Keratinocyte (primary cell): ENCODE results near the gene SLC25A36. TPM values are rescaled to one million over a fixed set of nuclear protein-coding genes. Genes with fewer than 3 reads are reported as not detected.

Source experiments
- DNase-seq: peaks from one replicate; pipeline ENCODE4 v3.0.0-alpha.2; 2011; ENCODE audit warnings: low read depth, missing footprints, low spot score
- FAIRE-seq: peaks from 2 replicates; lab custom pipeline; 2011; peaks lifted over from hg19 to GRCh38; lab: Jason Lieb, UNC
- H2AFZ ChIP-seq: 2 replicates; pipeline ENCODE4 v1.6.0; 2012; ENCODE audit warnings: low read length, control low read depth, inconsistent platforms; ENCODE audit not compliant: control insufficient read depth
- H3K27ac ChIP-seq: 2 replicates; pipeline ENCODE4 v1.5.1; 2011; ENCODE audit warnings: low read length; ENCODE audit not compliant: control insufficient read depth, insufficient read depth
- H3K27me3 ChIP-seq: 3 replicates; pipeline ENCODE4 v1.6.0; 2011; ENCODE audit warnings: low read length; ENCODE audit not compliant: control insufficient read depth, insufficient read depth; ENCODE audit errors: extremely low read depth
- H3K36me3 ChIP-seq, 2 experiments: 2 replicates in 1 of 2; 3 replicates in 1 of 2; pipeline ENCODE4 v1.5.1; 2011; ENCODE audit warnings: low read length in 2 of 2, mild to moderate bottlenecking in 1 of 2; ENCODE audit not compliant: control insufficient read depth in 2 of 2, insufficient read depth in 2 of 2; ENCODE audit errors: extremely low read depth in 1 of 2
- H3K4me1 ChIP-seq: 3 replicates; pipeline ENCODE4 v1.5.1; 2011; ENCODE audit warnings: low read length; ENCODE audit not compliant: control insufficient read depth, insufficient read depth; ENCODE audit errors: extremely low read depth
- H3K4me2 ChIP-seq: 3 replicates; pipeline ENCODE4 v1.6.0; 2011; ENCODE audit warnings: low read depth, low read length; ENCODE audit not compliant: control insufficient read depth, insufficient read depth; ENCODE audit errors: extremely low read depth
- H3K4me3 ChIP-seq, 3 experiments: fragments of 200-600 bp in 1 of 3; sonication (generic) in 1 of 3; 2 replicates in 2 of 3; 3 replicates in 1 of 3; pipeline ENCODE4 v1.5.1; 2011 to 2016; ENCODE audit warnings: low read length in 3 of 3, mild to moderate bottlenecking in 3 of 3, control low read depth in 2 of 3, inconsistent platforms in 1 of 3, low read depth in 1 of 3, mixed read lengths in 1 of 3, mixed run types in 1 of 3, moderate library complexity in 1 of 3; ENCODE audit not compliant: control insufficient read depth in 2 of 3, insufficient read depth in 2 of 3; ENCODE audit errors: extremely low read depth in 1 of 3
- H3K79me2 ChIP-seq: 2 replicates; pipeline ENCODE4 v1.6.0; 2012; ENCODE audit warnings: low read length; ENCODE audit not compliant: control insufficient read depth, insufficient read depth
- H3K9ac ChIP-seq: 3 replicates; pipeline ENCODE4 v1.6.0; 2011; ENCODE audit warnings: low read length; ENCODE audit not compliant: control insufficient read depth, insufficient read depth; ENCODE audit errors: extremely low read depth
- H3K9me1 ChIP-seq: 3 replicates; pipeline ENCODE4 v1.6.0; 2011; ENCODE audit warnings: low read length; ENCODE audit not compliant: control insufficient read depth, insufficient read depth; ENCODE audit errors: extremely low read depth
- H3K9me3 ChIP-seq: 2 replicates; pipeline ENCODE4 v1.5.1; 2012; ENCODE audit warnings: low read depth, low read length; ENCODE audit not compliant: control insufficient read depth
- H4K20me1 ChIP-seq: 3 replicates; pipeline ENCODE4 v1.6.0; 2011; ENCODE audit warnings: low read length; ENCODE audit not compliant: control insufficient read depth, insufficient read depth; ENCODE audit errors: extremely low read depth
- CTCF ChIP-seq, 3 experiments: IDR thresholded peaks in 1 of 3; conservative IDR thresholded peaks in 1 of 3; optimal IDR thresholded peaks in 1 of 3; 2 replicates in 2 of 3; 3 replicates in 1 of 3; pipeline versions ENCODE3 to v1.5.1; 2011; ENCODE audit warnings: low read length in 3 of 3, mild to moderate bottlenecking in 3 of 3, moderate library complexity in 2 of 3, control low read depth in 1 of 3, inconsistent platforms in 1 of 3; ENCODE audit not compliant: insufficient read depth in 2 of 3; ENCODE audit errors: extremely low read depth in 1 of 3
- EZH2 ChIP-seq: IDR thresholded peaks from one replicate; pipeline ENCODE4 v1.6.1; 2012; ENCODE audit warnings: inconsistent platforms, mild to moderate bottlenecking, low read length, moderate library complexity
- dilution Hi-C: fragments of 300-500 bp; cut with MboI; formaldehyde crosslinking; loops from one replicate; pipeline ENCODE4 v1.7.0; 2020; ENCODE audit warnings: low sequenced_read_pairs; ENCODE audit not compliant: extremely low pct_ligation_motif_present
- polyA plus RNA-seq, 5 experiments: library from polyadenylated mRNA; depleted of rRNA in 3 of 5; stranded (reverse) in 3 of 5; stranded (forward) in 1 of 5; unstranded in 1 of 5; fragments of >200 nt; gene quantifications; 1 replicate in 1 of 5; 2 replicates in 3 of 5; 3 replicates in 1 of 5; pipeline versions ENCODE4 v1.2.1 to v1.2.3, GENCODE V29; 2011 to 2012; ENCODE audit warnings: missing spikeins in 2 of 5, low read depth in 1 of 5, low replicate concordance in 1 of 5

SLC25A36 gene
- polyA plus RNA-seq, 1 donor (not counting 4 experiments of a cell fraction or from before 2014, with no cell fraction given) = 69.2 TPM

DNA sequence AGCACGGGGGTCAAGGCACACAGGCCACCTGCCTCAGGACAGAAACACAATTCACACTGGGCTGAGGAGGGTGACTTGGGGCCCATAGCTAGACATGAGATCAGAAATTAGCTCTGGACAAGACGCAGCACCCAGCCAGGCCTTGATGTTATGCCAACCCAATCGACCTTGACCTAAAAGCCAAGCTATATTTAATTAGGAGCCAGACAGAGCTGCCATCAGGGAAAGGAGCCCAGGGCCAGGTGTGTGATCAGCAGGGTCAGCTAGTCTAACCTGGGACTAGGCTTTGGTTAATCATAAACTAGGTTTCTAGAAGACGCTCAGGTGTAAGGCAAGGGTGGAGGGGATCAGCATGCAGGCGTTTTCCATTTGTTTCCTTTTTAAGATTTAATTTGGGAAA is 23.9 kb upstream of the SLC25A36 start:
- H3K79me2 ChIP-seq = no peaks in the 10 kb centered on the region
- FAIRE-seq (no peak), DNase-seq (no peak)
- no peak overlapping the region for H2AFZ ChIP-seq
- no peaks in the 10 kb centered on the region for H3K9me1 ChIP-seq
- H3K36me3 ChIP-seq = no peaks in the 10 kb centered on the region
- H3K9ac ChIP-seq = no peak overlapping the region
- no peak overlapping the region for H3K4me2 ChIP-seq
- H3K27me3 ChIP-seq = peaks cover 12% of the 10 kb centered on the region
- dilution Hi-C loops = no loop called here
- H4K20me1 ChIP-seq = no peaks in the 10 kb centered on the region
- no peak for TF ChIP-seq EZH2
- TF ChIP-seq CTCF (optimal IDR thresholded peaks at IDR 0.05 in 1 of 3, IDR thresholded peaks at IDR 0.05 in 1 of 3, conservative IDR thresholded peaks at IDR 0.05 in 1 of 3; ENCODE audit: extremely low read depth in 1 of 3, insufficient read depth in 2 of 3, low read length in 3 of 3) = no peak
- H3K27ac ChIP-seq = no peak overlapping the region
- H3K9me3 ChIP-seq = no peaks in the 10 kb centered on the region
- no peaks in the 10 kb centered on the region for H3K4me1 ChIP-seq
- H3K4me3 ChIP-seq = no peak overlapping the region

- Histone ChIP-seq H4K20me1 (no peaks in the 10 kb centered on the region), H2AFZ (no peak overlapping the region), H3K9me1 (no peaks in the 10 kb centered on the region), H3K4me1 (no peaks in the 10 kb centered on the region), H3K27ac (no peak overlapping the region), H3K79me2 (no peaks in the 10 kb centered on the region), H3K9me3 (no peaks in the 10 kb centered on the region), H3K9ac (no peak overlapping the region), H3K4me2 (no peak overlapping the region), H3K36me3 (no peaks in the 10 kb centered on the region), H3K4me3 (no peak overlapping the region), H3K27me3 (peaks cover 9% of the 10 kb centered on the region)
- no peak for TF ChIP-seq CTCF (optimal IDR thresholded peaks at IDR 0.05 in 1 of 3, IDR thresholded peaks at IDR 0.05 in 1 of 3, conservative IDR thresholded peaks at IDR 0.05 in 1 of 3; ENCODE audit: extremely low read depth in 1 of 3, insufficient read depth in 2 of 3, low read length in 3 of 3)
- no peak for TF ChIP-seq EZH2
- FAIRE-seq (peak; percentile 56), DNase-seq (no peak)
- dilution Hi-C loops = no loop called here
Observed at GRCh38 chr3:140920029-140920428, 21.6 kb upstream of the SLC25A36 start.
